Hippocampal formation (tissue), 2 donors: Measurements from ENCODE around the gene APOBR.
"Not testable (repeated sequence)": the region's sequence is repeated elsewhere in the genome, so short reads cannot be mapped to it uniquely, and the experiment has no call there.

Source experiments
- DNase-seq, 2 donors: peaks; one replicate each; lab custom pipeline; 2025; lab: John Stamatoyannopoulos, UW

APOBR gene

DNA sequence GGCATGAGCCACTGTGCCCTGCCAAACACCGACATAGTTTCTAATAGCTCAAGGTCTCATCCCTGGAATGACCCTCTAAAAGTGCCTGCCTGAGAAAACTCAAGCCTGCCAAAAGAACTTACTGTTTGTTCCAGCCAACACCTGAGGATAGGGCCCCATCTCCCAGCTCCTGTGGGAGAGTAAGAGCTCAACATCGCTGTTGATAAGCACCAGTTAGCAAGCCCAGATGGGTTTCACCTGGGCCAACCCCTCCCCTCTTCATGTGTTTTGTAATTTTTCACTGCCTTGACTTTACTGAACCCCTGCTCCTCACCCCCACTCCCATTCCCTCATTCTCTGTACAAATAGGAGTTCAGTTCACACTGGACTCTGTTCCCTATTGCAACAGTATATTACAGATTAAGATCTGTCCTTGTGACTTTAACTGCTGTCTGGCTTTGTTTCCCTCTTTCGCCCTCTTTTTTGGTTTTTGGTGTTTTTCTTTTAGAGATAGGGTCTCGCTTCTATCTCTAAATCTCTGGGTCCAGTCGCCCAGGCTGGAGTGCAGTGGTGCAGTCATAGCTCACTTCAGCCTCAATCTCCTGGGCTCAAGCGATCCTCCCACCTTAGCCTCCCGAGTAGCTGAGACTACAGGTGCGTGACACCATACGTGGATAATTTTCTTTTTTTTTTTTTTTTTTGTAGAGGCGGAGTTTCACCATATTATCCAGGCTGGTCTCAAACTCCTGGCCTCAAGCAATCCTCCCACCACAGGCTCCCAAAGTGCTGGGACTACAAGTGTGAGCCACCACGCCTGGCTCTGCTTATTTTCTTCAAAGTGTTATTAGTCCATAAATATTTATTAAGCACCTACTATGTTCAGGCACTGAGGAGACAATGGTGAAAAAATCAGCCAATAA lies 32.0 kb downstream of the APOBR start:
- DNase-seq: no peak

DNA sequence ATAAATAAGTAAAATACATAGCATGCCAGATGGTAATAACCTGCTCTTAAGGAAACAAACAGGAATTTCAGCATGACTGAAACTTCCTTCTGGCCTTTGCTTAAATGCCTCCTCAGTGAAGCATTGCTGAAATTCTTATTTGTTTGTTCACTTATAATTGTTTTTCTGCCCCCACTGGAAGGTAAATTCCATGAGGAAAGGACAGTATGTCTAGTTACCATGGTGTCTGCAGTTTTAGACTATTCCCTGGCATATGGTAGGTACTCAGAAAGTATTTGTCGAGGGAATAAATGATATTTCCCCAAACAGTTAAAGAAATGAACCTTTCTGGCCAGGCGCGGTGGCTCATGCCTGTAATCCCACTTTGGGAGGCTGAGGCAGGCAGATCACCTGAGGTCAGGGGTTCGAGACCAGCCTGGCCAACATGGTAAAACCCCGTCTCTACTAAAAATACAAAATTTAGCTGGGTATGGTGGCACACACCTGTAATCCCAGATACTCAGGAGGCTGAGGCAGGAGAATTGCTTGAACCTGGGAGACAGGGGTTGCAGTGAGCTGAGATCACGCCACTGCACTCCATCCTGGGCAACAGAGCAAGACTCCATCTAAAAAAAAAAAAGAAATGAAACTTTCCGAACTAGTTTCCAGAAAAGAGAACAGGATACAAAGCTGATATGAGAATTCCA lies 32.8 kb downstream of the APOBR start:
- DNase-seq: not testable (repeated sequence)

DNA sequence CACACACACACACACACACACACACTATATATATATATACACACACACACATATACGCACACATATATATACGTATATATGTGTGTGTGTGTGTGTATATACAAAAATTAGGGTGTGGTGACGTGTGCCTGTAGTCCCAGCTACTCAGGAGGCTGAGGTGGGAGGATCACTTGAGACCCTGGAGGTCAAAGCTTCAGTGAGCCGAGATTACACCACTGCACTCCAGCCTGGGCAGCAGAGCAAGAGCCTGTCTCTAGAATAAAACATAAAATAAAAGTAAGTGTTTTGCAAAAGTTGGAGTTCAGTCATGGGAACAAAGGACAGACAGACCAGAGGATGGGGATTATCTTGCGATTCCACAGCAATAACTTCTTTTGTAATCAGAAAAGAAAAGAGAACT lies 33.5 kb downstream of the APOBR start:
- DNase-seq: no peak

DNA sequence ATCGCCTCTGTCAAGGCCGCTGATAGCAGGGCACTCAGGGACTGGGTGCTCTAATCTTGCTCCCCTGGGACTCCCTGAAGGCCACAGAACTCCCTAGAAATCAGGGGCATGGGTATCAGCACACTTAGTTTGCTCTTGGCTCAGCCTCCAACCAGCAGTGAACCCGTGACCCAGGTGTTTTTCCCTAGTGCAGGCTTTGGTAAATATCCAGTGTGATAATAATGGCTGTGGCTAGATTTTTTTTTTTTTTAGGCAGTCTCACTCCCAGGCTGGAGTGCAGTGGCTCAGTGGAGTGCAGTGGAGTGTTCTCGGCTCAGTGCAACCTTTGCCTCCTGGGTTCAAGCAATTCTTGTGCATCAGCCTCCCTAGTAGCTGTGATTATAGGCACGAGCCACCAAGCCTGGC lies 34.0 kb downstream of the APOBR start:
- DNase-seq: no peak

DNA sequence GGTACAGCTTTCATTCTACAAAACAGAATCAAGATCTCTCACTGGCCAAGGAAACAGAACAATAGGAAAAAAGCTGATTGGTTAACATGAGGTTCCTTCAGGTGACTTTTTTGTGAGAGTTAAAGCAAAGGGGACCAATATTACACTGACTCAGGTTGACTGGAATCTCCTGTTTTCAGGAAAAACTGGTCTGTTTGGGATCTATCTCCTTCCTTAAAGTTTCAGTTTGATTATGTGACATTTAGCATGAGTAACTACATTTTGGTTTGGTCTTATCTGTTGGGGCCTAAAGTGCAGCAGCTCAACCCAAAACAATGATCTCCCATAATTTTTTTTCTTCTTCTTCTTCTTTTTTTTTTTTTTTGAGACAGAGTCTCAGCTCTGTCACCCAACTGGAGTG lies 34.7 kb downstream of the APOBR start:
- DNase-seq: no peak

DNA sequence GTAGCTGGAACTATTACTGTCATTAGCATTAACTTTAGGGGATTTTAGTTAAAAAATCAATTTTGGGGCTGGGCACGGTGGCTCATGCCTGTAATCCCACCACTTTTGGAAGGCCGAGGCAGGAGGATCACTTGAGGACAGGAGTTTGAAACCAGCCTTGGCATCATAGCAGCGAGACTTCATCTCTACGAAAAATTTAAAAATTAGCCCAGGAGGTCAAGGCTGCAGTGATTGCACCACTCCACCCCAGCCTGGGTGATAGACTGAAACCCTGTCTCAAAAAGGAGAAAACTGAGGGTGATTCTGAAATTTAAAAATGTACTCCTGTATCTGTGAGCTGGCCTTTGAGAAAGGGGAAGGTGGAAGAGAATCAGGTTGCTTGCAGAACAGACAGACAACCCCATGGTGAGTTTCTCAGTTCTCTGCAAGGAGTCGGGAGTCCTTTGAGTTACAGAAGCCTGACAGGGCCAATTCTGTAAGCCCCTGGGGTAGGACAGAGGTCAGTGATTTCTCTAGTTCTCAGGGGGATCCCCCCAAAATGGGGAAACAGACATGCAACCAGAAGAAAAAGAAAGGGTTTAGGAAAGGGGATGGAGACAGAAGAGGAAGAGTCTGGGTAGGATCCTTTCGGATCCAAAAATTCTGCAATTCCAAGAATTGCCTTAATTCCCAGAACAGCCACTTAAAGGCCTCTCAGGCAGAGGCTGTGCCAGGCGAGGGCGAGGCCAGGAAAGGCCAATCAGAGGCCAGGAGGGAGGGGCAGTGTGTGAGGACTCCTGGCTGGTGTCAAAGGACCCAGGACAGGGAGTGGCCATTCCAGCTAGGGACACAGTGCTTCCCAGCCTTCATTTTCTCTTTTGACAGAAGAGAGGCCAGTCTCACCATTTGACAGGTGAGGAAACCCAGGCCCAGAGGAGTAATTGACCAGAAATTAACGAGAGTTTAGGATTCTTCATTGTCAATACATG lies 37.6 kb downstream of the APOBR start:
- no peak for DNase-seq

DNA sequence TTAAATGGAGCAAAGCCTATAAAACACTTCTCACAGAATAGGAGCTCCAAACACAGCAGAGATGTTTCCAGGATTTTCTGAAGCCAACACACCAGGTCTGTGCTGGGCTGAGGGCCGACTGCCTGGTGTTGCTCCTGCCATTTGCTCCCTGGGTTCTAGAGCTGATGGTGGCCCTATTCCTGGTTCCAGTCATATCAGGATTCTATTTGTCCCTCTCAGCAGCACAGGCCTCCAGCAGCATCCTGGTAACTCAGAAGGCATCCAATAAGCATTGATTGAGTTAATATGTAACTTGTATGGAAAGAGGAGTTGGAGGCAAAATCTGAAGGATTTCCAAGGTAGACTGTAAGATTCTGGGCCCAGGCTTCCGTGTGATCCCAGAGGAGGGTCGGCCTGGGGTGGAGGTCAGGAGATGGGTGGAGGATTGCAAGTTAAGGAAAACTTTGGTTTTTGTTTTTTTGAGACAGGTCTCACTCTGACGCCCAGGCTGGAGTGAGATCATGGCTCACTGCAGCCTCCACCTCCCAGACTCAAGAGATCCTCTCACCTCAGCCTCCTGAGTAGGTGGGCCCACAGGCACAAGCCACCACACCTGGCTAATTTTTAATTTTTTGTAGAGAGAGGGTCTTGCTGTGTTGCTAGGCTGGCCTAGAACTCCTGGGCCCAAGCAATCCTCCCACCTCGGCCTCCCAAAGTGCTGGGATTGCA lies 38.7 kb downstream of the APOBR start:
- no peak for DNase-seq

DNA sequence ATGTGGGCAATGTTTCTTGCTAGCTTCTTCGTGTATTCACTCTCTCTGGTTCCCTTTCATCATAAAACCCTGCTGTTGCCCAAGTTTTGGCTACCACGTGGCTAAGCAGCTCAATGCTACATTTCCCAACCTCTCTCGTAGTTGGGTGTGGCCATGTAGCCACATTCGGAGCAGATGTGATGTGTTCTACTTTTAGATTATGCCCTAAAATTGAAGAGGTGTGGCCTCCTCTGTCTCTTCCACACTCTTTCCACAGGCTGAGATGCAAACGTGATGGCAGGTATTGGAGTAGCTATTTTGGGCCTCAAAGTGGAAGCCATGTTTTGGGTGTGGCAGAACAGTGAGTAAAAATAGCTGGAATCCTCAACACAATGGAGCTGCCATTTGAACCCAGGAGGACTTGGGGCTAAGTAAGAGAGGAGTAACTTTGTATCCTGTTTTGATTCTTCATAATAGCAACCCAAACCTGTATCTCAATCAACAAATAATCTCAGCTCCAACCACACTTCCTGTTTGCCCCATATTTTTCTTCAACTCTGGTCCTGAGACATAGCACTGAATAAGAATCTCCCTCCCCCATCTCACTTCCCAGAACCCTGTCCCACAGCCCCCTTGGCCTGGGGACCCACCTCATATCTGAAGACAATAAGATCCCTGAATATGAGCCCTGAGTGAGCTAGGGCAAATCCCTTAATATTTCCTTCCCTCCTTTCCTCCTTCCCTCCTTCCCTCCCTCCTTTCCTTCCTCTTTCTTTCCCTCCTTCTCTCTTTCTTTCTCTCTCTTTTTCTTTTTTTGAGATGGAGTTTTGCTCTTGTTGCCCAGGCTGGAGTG lies 40.3 kb downstream of the APOBR start:
- DNase-seq: no peak

DNA sequence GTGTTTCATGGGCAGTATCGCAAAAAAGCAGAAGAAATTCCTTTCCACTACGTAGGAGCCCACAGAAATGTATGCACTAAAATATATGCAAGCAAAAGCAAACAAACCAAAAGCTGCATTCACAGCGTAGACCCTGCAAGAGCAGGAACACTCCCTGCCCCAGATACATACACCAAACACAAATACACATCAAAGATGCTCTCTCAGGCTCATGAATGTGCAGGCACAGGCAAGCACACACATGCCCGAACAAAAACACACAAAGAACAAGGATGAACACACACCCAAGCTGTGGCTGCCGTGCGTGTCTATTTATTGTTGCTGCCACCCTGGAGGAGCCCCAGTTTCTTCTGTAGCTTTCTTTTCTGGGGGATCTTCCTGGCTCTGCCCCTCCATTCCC lies 42.6 kb downstream of the APOBR start:
- no peak for DNase-seq

DNA sequence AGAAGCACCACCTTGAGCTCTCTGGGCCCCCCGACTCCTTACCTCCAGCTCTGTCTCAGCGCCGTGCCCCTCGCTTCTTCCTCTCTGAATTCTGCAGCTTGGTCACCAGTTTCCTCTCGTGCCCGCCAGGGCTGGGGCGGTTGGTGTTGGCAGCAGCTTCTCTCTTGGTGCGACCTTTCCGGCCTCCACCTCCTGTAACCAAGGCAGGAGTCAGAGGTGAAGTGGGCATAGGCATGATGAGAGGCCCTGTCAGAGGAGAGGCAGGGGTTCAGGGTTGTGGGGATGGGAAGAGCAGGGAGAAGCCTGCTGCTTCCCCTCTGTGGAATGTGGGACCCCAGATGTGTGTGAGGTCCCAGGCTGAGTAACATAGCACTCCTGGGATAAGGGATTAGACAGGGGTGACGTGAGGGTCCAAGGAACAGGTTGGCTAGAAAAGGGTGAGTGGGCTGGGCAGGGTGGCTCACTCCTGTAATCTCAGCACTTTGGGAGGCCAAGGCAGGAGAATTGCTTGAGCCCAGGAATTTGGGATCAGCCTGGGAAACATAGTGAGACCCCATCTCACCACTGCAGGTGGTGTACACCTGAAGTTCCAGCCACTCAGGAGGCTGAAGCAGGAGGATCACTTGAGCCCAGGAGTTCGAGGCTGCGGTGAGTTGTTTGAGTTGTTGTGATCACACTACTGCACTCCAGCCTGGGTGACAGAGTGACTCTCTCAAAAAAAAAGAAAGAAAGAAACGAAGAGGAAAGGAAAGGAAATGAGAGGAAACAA lies 43.7 kb downstream of the APOBR start:
- no peak for DNase-seq

DNA sequence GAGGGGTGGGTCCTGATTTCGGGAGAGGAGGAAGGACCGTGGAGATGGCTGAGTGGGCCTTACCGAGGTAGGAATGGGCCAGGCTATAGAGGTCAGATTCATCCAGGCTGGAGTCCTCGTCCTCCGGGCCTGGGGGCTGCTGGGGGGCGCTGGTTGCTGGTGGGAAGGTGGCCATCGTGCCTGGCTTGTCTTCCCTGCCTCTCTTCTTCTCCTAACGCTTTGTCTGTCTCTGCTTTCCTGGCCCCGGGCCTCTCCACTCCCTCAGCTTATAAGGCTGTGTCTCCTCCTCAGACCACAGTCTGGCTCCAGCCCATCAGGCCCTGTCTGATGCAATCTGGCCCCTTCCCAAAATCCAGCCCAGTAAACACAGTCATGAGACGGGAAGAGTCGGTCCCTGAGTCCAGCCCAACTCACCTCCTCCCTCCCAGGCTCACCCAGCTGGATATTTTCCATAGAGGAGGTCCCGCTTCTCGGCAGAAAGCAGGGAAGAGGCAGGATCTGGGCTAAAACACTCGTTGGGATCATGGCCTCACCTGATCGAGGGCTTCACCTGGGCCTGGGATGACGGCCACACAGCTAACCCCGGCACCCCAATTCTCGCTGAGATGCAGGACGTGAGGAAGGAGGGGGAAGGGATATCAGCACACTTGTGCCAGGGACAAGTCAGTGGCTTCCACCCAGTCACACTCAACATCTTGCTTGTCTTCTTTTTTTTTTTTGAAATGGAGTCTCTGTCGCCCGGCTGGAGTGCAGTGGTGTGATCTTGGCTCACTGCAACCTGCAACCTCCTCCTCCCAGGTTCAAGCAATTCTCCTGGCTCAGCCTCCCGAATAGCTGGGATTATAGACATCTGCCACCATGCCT lies 44.5 kb downstream of the APOBR start, which contains the start of gene NUPR1:
Gene NUPR1 (minus strand): TSS at position 242 of the 864 bp plus-strand sequence. CDS start 67 bp downstream, at position 175.
- peak in 1 of 2 donors; percentile 50 for DNase-seq

DNA sequence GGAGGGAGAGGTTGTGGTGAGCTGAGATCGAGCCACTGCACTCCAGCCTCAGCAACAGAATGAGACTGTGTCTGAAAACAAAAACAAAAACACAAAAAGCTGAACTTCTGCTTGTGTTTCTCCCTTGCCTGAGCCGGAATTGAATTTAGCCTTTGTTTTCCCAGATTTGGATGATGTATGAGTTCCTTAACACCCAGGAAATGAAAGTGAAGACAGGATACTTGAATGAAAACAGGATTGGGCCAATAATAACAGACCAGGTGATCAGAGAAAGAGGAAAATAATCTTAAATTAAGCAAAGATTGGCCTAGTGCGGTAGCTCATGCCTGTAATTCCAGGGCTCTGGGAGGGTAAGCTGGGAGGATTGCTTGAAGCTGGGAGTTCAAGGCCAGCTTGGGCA lies 45.9 kb downstream of the APOBR start:
- no peak for DNase-seq

DNA sequence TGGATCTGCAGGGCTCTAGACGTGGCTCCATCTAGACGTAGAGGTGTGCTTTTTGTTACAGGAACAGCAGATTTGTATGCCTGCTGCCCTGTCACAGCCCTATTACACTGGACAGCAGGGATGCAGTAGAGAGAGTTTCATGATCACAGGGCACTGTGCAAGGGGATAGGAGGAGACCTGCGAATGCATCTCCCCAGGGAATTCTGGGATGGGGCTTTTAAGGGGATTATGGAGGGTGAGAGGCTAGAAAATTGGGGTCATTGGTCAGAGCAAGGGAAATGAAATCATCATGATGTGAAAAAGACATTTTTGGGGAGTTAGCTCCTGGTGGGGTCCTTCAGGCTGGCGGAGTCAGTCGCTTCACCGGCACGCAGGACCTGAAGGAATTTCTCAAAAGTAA lies 48.2 kb downstream of the APOBR start:
- DNase-seq: no peak

DNA sequence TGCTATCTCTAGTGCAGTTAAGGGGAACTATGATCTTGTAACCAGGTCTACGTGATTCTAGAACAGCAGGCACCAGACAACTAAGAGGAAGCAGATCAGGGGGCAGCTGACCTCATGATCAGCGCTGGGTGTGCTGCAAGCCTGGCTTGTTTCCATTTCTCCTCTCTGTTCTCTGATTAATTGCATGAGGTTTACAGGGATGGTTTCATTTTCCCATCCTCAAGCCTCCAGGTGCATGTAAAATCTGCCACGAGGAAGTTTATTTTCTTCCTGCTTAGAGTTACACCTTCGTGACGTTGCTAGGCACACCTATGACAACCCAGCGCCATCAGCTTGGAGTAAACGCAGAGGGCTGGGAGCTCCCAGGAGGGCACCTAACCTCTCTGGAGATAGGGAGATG lies 48.6 kb downstream of the APOBR start:
- peak; percentile 5 to 12 for DNase-seq

DNA sequence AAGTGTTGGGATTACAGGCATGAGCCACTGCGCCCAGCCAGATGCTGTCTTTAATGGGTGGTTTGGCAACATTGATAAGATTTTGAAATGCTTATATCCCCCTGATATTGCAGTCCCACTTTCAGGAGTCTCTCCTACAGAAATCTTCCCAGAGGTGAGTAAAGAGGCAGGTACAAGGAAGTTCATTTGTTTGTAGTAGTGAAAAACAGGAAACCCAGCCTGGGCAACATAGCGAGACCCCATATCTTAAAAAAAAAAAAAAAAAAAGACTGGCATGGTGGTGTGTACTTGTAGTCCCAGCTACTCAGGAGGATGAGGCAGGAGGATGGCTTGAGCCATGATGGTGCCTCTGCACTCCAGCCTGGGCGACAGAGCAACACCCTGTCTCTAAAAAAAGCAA lies 50.6 kb downstream of the APOBR start:
- no peak for DNase-seq

DNA sequence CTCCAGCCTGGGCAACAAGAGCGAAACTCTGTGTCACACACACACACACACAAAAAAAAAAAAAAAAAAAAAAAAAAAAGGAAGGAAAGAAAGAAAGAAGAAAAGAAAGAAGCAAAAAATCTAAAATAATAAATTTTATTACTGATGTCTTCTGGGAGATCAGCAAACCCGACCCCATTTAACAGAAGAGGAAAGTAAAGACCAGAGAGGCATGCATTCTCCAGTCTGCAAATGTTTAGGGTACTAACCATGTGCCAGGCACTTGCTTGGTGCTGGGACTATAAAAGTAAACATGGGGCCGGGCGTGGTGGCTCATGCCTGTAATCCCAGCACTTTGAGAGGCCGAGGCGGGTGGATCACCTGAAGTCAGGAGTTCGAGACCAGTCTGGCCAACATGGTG lies 51.5 kb downstream of the APOBR start:
- DNase-seq: not testable (repeated sequence)

DNA sequence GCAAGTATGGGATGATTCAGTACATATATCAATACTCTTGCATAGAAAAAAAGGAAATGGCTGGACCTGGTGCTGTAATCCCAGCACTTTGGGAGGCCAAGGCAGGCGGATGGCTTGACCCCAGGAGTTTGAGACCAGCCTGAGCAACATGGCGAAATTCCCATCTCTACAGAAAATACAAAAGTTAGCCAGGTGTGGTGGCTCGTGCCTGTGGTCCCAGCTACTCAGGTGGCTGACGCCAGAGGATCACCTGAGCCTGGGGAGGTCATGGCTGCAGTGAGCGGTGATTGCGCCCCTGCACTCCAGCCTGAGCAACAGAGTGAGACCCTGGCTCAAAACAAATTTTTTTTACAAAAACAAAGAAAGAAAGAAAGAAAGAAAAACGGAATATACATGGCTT lies 52.2 kb downstream of the APOBR start:
- no peak for DNase-seq

DNA sequence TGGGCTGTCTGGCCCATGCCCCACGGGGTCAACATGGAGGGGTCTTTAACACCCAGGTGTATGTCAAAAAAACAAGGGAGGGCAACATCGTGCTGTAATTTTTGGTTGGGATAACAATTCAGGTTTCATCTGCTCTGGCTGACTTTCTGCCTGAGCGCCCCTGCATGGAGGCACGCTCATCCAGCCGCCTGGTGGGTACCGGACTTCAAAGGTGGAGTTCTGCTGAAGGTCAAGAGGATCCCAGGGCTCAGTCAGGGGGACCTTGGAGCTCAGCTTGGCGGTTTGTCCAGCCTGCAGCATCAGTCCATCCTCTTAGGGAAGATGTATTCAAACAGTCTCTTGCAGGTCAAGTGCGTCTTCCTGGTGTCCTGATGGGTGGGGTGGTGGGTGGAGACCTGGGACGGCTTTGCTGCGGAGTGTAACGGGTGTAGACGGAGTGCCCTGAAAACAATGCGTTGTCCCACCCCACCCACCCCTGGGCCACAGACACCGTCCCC lies 53.9 kb downstream of the APOBR start:
- DNase-seq: no peak
